PC-9 (cell line): ENCODE data around the gene GANC. TPM values are rescaled to one million over a fixed set of nuclear protein-coding genes. Genes with fewer than 3 reads are reported as not detected.
"Not testable (repeated sequence)": the region's sequence is repeated elsewhere in the genome, so short reads cannot be mapped to it uniquely, and the experiment has no call there.

Experiments used
- BruUV-seq: library from RNA; stranded (reverse); fragments of 400-500 nt; replicated peaks from 2 replicates; lab custom pipeline; 2021; lab: Mats Ljungman, UMichigan
- CTCF ChIA-PET: fragments of 300-600 bp; sonication (Branson Sonifier 250); formaldehyde crosslinking; loops from one replicate; lab custom pipeline; 2022; ENCODE audit warnings: antibody characterized with exemption; lab: Charles Lee
- POLR2A ChIA-PET: fragments of 300-600 bp; sonication (Branson Sonifier 250); formaldehyde crosslinking; loops from one replicate; lab custom pipeline; 2022; ENCODE audit warnings: antibody characterized with exemption; ENCODE audit not compliant: unreplicated experiment; lab: Charles Lee
- DNase-seq, 2 experiments: peaks; one replicate each; pipeline versions ENCODE4 v3.0.0 to v3.0.0-alpha.2; 2015 to 2022; ENCODE audit warnings: mixed read lengths in 1 of 2
- H2AFZ ChIP-seq: fragments of 200-600 bp; sonication (generic); 2 replicates; pipeline ENCODE4 v1.8.1; 2017; ENCODE audit warnings: antibody characterized with exemption
- H3F3A ChIP-seq: fragments of 200-600 bp; sonication (generic); 2 replicates; pipeline ENCODE4 v1.8.1; 2017; ENCODE audit warnings: antibody characterized with exemption, mild to moderate bottlenecking, low read depth; ENCODE audit not compliant: insufficient read depth
- H3K27ac ChIP-seq: fragments of 200-600 bp; sonication (generic); 2 replicates; pipeline ENCODE4 v1.6.1; 2016; ENCODE audit warnings: mixed run types
- H3K27me3 ChIP-seq: fragments of 200-600 bp; sonication (generic); 2 replicates; pipeline ENCODE4 v1.6.1; 2016; ENCODE audit warnings: low read depth, mixed run types; ENCODE audit not compliant: insufficient read depth
- H3K36me3 ChIP-seq: fragments of 200-600 bp; sonication (generic); 2 replicates; pipeline ENCODE4 v1.6.1; 2016; ENCODE audit warnings: low read depth, mixed run types
- H3K4me1 ChIP-seq: fragments of 200-600 bp; sonication (generic); replicated peaks from 2 replicates; pipeline ENCODE4 v1.6.1; 2016; ENCODE audit warnings: mixed run types; ENCODE audit not compliant: insufficient read depth
- H3K4me2 ChIP-seq: fragments of 200-600 bp; sonication (generic); 2 replicates; pipeline ENCODE4 v1.6.1; 2017; ENCODE audit warnings: mixed run types
- H3K4me3 ChIP-seq: fragments of 200-600 bp; sonication (generic); 2 replicates; pipeline ENCODE4 v1.6.1; 2016; ENCODE audit warnings: mixed run types
- H3K79me2 ChIP-seq: fragments of 200-600 bp; sonication (generic); 2 replicates; pipeline ENCODE4 v1.6.1; 2017; ENCODE audit warnings: low read depth, mixed run types
- H3K9me2 ChIP-seq: fragments of 200-600 bp; sonication (generic); 2 replicates; pipeline ENCODE4 v1.8.1; 2017; ENCODE audit warnings: mild to moderate bottlenecking; ENCODE audit not compliant: insufficient read depth
- H3K9me3 ChIP-seq: fragments of 200-600 bp; sonication (generic); 2 replicates; pipeline ENCODE4 v1.8.1; 2016; ENCODE audit warnings: low read depth; ENCODE audit not compliant: insufficient read depth
- H4K20me1 ChIP-seq: fragments of 200-600 bp; sonication (generic); 2 replicates; pipeline ENCODE4 v1.8.1; 2017; ENCODE audit not compliant: insufficient read depth
- CTCF ChIP-seq: fragments of 200-600 bp; sonication (generic); conservative IDR thresholded peaks from 2 replicates; pipeline ENCODE4 v1.6.1; 2017; ENCODE audit warnings: mixed run types, antibody characterized with exemption, mild to moderate bottlenecking, moderate library complexity
- EZH2 ChIP-seq: fragments of 200-600 bp; sonication (generic); IDR thresholded peaks from 2 replicates; pipeline ENCODE4 v1.8.0; 2017; ENCODE audit warnings: antibody characterized with exemption, low read depth
- intact Hi-C: fragments of 100-400 bp; cut with micrococcal nuclease; formaldehyde crosslinking; loops from one replicate; pipeline ENCODE4 v1.10.0; 2022; ENCODE audit not compliant: unreplicated experiment
- total RNA-seq: library from RNA; stranded (reverse); gene quantifications from 2 replicates; pipeline ENCODE4 v1.2.3, GENCODE V29; 2021

Gene GANC
- total RNA-seq, 1 experiment from 2014 or later: 16.3 TPM

DNA sequence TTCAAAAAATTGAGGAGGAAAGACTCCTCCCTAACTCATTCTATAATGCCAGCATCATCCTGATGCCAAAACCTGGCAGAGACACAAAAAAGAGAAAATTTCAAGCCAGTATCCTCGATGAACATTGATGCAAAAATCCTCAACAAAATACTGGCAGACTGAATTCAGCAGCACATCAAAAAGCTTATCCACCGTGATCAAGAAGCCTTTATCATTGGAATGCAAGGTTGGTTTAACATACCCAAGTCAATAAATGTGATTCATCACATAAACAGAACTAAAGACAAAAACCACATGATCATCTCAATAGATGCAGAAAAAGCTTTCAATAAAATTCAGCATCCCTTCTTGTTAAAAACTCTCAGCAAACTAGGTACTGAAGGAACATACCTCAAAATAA lies 62.1 kb downstream of the GANC start:
- H3K36me3 ChIP-seq: no peaks in the 10 kb centered on the region
- H3K4me1 ChIP-seq: no peaks in the 10 kb centered on the region
- no peaks in the 10 kb centered on the region for H3K79me2 ChIP-seq
- no peak for DNase-seq
- H4K20me1 ChIP-seq: no peaks in the 10 kb centered on the region
- H3K27ac ChIP-seq: no peak overlapping the region
- POLR2A ChIA-PET: interaction anchor here (0.5 kb wide), 1 partner anchor 414 kb away, joined by 3 read pairs; no protein-coding TSS in a partner anchor
- no peaks in the 10 kb centered on the region for H3K27me3 ChIP-seq
- CTCF ChIA-PET: no interaction called here
- no peak overlapping the region for H2AFZ ChIP-seq
- H3F3A ChIP-seq: no peaks in the 10 kb centered on the region
- H3K9me3 ChIP-seq: 0 out of 2 replicates have a peak, but pooled peaks cover 4% of the 10 kb centered on the region
- TF ChIP-seq EZH2 (no peak), CTCF (no peak)
- H3K9me2 ChIP-seq: no peaks in the 10 kb centered on the region
- no peak overlapping the region for H3K4me2 ChIP-seq
- H3K4me3 ChIP-seq: no peak overlapping the region
- intact Hi-C loops: no loop called here
- no TSS peak for BruUV-seq

- DNase-seq, intact Hi-C loops: not testable (repeated sequence)
Measured at GRCh38 chr15:42336650-42337049, 63.6 kb downstream of the GANC start.

GRCh38 chr15:42337104-42337503 lies 64.1 kb downstream of the GANC start:
- H3K27ac ChIP-seq, H3K9me3 ChIP-seq, CTCF ChIA-PET, H3K79me2 ChIP-seq, intact Hi-C loops, H3F3A ChIP-seq, H3K4me3 ChIP-seq, POLR2A ChIA-PET, H3K4me1 ChIP-seq, H3K4me2 ChIP-seq, H3K9me2 ChIP-seq, DNase-seq, H3K36me3 ChIP-seq, H2AFZ ChIP-seq, H3K27me3 ChIP-seq, BruUV-seq, H4K20me1 ChIP-seq: not testable (repeated sequence)

More at GRCh38 chr15:42336650-42337049, 63.6 kb downstream of the GANC start:
- H3K27ac ChIP-seq, H3K4me3 ChIP-seq, H3K27me3 ChIP-seq, H3F3A ChIP-seq, H2AFZ ChIP-seq, H3K9me2 ChIP-seq, H4K20me1 ChIP-seq, CTCF ChIA-PET, POLR2A ChIA-PET, H3K4me1 ChIP-seq, H3K36me3 ChIP-seq, H3K9me3 ChIP-seq, BruUV-seq, H3K79me2 ChIP-seq, H3K4me2 ChIP-seq: not testable (repeated sequence)

DNA sequence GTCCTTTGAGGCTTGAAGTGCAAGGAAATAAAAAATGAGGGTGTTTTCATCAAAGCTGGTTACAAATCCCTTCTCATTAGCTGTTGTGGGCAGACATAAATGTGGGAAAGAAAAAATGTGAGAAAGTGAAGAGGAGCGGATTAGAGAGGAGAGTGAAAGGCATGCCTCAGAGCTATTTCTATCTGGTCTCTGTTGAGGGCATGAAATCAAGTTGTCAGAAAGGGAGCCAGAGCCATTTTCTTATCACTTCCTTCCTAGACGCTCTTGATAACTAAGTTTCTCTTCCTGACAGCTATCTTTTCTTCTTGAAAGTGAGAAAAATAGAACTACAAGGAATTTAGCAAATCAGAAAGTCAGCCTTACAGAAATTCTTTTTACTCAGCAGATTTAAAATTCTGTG lies 65.5 kb downstream of the GANC start:
- no peak for DNase-seq
- Histone ChIP-seq H3K4me1 (no peaks in the 10 kb centered on the region), H3K4me2 (no peak overlapping the region), H3K79me2 (no peaks in the 10 kb centered on the region), H2AFZ (no peak overlapping the region), H3K27me3 (no peaks in the 10 kb centered on the region), H3K4me3 (no peak overlapping the region), H3F3A (no peaks in the 10 kb centered on the region), H4K20me1 (no peaks in the 10 kb centered on the region), H3K9me2 (no peaks in the 10 kb centered on the region), H3K9me3 (0 out of 2 replicates have a peak, but pooled peaks cover 4% of the 10 kb centered on the region), H3K36me3 (no peaks in the 10 kb centered on the region), H3K27ac (no peak overlapping the region)
- ChIA-PET POLR2A (interaction anchor here (0.6 kb wide), 2 partner anchors 222 to 965 kb away, joined by 3 to 16 read pairs; no protein-coding TSS in a partner anchor), CTCF (no interaction called here)
- BruUV-seq: no TSS peak
- intact Hi-C loops: no loop called here
- no peak for TF ChIP-seq EZH2
- no peak for TF ChIP-seq CTCF
